DMS79 (cell line): Measurements from ENCODE around the gene AP1M1.

ENCODE experiments used
- DNase-seq: peaks from one replicate; lab custom pipeline; 2025; lab: John Stamatoyannopoulos, UW

The AP1M1 gene

DNA sequence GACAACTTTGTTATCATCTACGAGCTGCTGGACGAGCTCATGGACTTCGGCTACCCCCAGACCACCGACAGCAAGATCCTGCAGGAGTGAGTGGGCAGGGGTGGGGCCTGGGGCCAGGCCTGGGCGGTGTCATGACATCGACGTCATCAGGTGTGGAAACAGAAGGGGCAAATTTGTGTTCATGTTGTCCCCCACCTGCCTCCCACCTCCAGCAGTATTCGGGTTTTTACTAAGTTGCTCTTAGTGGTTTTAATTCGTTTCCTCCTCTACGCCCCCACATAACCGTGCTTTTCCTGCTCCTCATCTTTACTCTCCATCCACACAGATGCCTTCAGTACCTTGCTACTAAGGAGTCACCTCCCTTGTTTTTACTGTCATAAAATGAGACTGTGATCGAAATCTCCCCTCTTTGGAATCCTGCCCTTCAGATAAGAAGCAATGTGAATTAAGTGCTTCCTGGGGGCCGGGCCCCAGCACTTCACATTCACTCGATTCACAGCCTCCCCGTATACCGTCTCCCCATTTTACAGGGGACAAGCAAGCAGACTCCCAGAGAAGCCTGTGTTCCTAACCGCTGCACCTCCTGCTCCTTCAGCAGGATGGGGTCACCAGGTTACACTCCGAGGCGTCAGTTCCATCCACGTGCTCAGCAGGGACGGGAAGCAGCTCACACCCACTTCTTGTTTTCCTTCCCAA is 10.5 kb downstream of the AP1M1 start:
- DNase-seq: no peak

DNA sequence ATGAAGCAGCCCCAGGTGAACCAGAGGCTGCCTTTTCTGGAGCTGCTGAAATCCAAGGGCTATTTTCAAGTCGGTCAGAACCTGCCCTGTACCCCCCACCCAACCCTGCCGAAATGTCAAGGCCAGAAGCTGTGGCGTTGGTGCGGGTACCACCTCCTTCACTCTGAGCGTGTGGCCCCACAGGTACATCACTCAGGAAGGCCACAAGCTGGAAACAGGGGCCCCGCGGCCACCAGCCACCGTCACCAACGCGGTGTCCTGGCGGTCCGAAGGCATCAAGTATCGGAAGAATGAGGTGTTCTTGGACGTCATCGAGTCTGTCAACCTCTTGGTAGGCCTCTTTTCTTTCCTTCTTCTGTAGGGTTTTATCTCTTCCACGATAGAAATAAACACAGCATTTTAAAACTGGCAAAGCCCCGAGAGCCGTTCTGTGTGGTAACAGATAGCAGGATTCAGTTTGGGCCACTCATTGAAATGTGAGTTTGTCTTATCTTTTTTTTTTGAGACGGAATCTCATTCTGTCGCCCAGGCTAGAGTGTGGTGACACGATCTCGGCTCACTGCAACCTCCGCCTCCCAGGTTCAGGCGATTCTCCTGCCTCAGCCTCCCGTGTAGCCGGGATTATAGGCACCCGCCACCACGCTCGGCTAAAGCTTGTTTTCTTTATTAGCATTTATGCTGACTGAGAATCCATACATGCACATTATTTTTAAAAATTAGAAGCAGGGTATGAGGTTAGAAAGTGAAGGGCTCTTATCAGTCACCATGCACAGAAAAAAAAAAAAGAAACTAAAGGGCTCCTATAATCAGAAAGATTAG is 11.3 kb downstream of the AP1M1 start:
- DNase-seq: peak; percentile 75

DNA sequence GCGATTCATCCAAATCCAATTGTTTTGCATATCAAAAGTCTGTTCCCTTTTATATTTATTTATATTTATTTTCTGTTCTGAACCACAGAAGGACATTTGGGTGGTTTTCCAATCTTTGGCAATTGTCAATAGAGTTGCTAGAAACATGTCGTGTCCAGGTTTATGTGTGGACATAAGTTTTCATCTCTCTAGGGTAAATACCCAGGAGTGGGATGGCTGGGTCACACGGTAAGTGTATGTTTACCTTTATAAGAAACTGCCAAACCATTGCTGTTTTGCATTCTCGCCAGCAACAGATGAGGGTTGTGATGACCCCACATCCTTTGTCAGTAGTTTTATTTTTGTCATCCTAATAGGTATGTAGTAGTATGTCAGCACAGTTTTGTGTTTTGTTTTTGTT is 12.5 kb downstream of the AP1M1 start:
- DNase-seq: no peak

DNA sequence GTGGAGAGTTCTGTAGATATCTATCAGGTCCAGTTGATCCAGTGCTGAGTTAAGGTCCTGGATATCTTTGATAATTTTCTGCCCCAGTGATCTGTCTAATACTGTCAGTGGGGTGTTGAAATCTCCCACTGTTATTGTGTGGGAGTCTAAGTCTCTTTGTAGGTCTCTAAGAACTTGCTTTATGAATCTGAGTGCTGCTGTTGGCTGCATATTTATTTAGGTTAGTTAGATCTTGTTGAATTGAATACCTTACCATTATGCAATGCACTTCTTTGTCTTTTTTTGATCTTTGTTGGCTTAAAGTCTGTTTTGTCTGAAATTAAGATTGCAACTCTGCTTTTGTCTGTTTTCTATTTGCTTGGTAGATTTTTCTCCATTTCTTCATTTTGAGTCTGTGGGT is 15.4 kb downstream of the AP1M1 start:
- no peak for DNase-seq

DNA sequence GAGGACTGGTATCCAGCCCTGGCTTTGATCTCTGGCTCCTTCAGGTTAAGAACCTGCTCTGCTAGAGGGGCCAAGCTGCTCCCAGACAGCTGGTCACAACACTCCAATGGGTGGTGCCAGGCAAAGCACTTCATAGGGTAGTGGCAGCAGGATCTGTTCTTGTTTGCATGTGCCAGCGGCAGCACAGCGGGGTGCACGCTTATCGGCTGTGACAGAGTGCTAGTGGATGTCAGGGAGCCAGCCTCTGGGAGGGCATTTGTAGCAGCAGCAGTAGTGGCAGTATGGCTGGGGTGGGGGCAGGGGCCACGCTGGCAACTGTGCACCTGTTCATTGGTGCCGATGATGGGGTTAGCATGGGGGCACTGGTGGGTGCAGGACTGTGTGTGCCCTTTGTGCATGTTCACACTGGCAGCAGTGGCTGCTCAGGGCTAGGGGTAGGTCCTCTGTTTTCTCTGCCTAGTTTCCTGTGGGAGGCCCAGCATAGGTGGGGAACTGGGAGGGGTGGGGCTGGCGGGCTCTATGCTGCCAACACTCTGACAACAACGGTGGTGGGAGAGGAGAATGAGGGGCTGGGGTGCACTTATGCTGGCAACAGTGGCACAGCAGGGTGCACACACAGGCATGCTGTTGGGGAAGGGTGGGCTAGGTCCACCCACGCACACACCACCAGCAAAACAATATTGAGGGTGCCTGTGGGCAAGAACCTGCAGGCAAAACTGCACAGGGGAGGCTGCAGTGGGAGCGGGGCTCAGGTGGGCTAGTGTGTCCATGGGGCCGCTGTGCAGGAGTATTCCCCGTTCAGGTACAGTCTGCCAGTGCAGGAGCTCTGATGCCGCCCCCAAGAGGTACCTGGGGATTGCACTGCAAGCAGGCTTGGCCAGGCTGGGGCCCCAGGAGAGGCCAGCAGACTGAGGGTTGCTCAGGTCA is 19.3 kb downstream of the AP1M1 start:
- peak; percentile 91 for DNase-seq

DNA sequence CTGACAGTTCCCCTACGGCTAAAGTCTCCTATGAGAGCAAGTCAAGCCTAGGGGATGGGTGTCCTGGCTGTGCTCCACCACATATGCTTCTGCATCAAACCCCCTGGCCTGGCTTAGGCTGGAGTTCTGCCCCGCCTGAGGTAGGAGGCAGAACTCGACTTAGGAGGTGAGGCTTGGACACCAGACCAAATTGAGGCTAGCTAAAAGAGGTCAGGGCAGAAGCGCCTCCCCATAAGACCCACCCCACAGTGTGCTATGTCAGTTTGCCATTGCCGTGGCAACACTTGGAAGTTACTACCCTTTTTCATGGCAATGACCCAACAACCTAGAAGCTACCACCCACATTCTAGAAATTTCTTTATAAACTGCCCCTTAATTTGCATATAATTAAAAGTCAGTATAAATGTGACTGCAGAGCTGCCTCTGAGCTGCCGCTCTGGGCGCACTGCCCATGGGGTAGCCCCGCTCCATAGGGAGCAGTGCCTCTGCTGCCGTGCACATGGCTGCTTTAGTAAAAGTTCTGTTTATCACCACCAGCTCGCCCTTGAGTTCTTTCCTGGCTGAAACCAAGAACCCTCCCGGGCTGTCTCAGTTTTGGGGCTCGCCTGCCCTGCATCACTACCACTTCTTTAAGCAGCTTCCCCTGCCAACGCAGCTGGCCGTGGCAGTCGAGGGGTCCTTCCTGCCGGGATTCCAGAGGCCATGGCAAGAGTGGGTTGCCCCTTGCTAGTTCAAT is 20.2 kb downstream of the AP1M1 start:
- DNase-seq: no peak

DNA sequence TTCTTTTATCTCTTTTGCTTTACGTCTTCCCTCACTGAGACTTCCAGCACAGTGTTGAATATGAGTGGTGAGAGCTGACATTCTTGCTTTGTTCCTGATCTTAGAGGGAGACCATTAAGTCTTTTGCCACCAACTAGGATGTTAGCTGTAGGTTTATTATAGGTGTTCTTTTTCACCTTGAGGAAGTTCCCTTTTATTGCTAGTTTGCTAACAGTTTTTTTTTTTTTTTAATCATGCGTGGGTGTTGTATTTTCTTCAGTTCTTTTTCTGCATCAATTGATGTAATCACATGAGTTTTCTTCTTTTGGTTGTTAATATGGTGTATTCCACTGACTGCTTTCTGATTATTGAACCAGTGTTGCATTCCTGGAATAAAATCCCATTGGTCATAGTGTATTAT is 21.1 kb downstream of the AP1M1 start:
- DNase-seq: no peak

DNA sequence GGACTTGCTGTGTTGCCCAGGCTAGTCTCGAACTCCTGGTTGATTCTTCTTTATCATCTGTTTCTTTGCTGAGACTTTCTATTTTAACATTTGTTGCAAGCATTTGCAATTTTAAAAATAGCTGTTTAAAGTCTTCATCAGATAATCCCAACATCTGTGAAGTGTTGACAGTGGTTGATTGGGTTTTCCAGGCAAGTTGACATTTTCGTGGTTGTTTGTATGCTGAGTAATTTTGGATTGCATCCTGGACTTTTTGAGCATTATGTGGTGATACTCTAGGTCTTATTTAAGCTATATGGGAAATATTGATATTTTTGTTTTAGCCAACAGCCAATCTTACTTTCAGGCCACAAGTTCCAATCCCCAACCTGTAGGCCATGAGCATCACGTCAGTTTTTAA is 25.1 kb downstream of the AP1M1 start:
- no peak for DNase-seq

DNA sequence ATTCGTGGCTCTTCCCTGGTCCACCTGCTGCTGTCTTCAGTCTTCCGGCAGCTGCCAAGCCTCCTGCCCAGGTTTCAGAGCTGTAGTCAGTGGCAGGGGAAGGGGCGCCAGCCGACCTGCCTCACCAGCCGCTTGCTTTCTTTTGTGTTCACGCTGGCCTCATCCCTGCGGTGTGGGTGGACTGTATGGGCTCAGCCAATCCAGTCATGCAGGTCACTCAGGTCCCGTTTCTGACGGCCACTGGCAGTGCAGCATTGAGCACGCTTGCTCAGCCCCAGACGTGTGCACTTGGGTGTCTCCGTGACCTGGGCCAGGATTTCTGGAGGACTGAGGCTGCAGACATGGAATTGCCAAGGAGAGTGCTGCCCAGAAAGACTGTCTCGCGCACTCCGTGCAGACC is 26.0 kb downstream of the AP1M1 start:
- no peak for DNase-seq

DNA sequence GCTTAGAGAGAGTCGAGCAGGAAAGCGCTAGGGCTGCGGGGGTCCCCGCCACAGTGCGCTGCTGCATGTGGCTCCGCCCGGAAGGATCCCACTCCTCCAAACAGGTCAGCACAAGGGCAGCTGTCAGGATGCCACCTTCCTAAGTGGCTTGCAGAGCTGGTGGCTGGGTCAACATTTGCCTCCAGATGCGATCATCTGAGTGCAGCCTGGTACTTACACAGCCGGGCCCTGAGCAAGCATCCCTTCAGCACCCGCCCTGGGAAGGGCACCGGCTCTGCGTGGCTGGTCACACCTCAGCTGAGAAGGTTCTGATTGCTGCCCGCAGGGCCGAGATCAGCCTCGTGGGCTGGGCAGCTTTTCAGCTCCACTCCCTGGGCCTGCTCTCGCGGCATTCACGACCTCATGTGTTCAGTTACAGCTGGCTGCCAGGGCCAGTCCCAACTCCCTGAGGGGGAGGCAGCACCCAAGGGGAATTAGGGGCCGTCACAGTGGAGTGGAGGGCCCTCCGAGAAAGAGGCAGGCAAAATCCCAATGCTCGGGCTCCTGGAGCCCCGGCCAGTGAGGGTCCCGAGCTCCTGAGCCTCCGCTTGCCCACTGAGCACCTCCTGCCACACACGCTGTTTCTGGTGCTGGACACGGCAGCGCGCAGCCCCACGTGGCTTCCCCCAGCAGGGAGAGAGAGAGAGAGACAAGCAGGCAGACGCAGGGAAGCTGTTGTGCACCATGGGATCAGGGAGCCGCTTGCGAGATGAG is 26.8 kb downstream of the AP1M1 start:
- no peak for DNase-seq

DNA sequence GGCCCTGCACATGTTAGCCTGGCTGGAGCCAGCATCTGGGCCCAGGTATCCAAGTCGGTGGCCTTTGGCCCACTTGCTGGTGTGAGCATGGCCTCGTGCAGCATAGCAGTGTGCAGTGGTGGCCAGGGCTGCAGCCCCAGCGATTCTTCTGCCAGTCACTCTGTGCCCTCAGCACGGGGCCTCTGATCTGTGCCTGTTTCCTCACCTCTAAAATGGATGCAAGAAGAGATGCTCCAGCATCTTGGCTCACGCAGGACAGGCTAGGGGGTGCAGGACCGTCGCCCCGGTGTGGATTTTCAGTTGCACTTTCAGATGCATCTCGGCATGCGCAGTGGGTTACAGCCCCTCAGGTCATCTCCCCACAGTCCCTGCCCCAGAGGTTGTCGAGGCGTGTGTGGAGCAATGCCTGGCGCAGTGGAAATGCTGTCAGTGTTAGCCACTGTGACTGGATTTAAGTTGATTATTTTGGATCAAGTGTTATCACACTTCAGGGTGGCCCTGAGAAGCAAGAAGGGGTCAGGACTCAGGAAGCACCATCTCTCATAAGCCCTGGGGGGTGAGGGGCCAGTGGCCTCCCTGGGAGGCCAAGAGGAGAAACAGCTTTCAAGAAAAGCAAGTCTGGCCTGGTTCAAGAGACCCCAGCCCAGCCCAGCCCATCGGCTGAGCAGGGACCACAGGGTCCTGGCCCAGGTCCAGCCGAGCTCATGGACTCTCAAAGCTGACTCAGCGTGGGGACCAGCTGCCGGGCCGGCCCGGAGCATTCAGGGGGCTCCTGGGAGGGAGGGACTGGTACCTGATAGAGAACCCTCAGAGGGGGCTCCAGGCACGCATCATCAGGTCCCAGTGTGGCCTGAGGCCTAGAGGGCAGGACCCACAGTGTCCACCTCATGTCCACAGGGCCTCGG is 27.8 kb downstream of the AP1M1 start:
- DNase-seq: no peak

DNA sequence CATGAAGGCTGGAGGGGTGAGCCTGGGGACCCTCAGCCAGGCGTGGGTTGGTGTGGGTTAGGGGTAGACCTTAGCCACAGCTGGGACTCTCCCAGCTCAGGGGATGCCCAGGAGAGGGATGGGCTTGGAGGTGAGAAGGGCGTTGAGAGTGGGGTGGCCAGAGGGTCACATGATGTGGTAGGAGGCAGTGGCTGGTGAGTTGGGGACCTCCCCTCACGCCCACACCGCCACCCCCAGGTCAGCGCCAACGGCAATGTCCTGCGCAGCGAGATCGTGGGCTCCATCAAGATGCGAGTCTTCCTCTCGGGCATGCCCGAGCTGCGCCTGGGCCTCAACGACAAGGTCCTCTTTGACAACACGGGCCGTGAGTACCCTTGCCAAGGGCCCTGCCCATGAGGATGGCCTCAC is 28.5 kb downstream of the AP1M1 start:
- DNase-seq: no peak

DNA sequence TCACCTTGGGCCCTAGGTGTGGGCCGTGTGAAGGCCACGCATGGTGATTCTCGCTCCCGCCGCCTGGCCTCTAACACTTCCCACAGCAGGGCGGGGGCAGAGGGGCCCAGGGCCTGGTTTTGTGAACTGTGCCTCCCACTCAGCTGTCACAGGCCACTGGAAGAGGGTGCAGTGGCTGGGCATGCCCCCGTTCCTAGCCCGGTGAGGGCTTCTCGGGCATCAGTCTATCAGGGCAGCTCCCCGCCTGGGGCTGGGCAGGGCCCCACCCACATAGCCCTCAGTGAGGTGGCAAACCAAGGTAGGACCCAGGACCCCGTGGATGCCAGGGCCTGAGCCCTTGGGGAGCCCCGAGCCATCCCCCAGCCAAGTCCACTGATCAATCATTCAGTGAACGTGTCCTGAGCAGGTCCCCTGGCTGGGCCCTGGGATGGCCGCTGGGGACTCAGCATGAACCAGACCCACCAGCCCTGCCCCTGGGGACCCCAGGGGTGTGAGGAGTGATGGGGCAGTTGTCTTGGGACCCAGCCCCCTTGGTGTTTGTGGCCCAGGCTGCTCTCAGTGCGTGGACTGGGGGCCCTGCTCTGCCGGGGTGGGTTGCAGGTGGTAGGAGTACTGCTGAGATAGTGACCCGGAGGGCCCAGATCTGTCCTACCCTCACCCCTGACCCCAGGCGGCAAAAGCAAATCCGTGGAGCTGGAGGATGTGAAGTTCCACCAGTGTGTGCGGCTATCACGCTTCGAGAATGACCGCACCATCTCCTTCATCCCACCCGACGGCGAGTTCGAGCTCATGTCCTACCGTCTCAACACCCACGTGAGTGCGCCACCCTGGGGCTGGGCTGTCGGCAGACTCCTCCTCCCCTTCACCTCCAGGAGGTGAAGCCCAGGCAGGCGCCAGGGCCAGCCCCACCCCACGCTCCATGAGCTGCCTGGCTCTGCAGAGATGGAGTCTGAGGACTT is 29.4 kb downstream of the AP1M1 start:
- no peak for DNase-seq

DNA sequence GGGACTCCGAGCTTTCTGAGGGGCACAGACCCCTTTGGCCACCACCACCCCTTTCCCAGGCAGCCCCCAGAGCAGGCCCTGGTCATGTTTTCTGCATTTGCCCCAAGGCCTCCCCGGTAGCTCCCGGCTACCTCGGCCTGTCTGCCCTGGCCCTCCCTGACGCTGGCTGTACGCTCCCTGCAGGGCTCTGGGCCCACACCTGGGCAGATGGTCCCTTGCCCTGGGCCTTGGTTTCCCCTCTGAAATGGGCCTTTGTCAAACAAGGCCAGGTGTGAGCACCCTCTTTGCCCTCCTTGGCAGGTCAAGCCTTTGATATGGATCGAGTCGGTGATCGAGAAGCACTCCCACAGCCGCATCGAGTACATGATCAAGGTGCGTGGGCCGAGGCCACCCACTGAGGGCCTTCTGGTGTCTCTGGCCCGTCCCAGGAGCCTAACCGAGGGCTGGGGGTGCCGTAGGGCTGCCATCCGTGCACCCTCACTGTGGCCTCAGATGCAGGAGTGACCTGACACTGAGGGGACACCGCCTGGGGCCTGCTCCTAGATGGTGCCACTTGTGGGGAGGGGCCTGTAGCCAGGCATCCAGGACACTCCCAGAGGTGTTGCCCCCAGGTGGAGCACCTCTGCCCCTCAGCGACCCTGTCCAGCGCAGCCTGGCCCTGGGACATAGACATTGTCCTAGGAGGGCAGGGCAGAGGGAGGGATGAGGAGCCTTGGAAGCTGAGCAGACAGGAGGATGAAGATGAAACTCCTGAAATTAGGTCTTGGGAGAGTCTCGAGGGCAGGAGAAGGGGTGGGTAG is 30.3 kb downstream of the AP1M1 start:
- no peak for DNase-seq

DNA sequence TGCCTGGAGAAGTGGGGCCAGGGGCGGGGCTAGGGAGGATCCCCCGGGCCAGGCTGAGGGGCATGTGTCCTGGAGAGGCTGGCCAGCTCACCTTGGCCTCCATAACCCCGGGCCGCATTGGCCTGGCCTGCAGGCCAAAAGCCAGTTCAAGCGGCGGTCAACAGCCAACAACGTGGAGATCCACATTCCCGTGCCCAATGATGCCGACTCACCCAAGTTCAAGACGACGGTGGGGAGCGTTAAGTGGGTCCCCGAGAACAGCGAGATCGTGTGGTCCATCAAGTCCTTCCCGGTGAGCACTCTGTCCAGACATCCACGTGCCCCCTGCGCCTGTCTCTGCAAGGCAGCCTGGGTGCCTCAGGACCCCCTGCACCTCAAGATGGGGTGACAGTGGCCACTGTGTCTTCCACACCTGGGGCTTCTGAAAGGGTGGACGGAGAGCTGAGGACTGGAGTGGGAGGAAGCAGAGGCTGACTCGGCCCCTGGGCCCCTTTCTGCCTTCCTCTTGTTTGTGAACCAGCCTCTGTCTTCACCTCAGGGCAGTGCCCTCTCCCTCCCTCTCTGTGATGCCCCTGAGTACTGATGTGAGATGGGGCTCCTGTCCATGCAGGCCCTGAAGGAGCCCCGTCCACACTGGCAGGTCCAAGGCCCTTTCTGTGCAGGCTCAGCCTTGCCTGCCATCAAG is 31.1 kb downstream of the AP1M1 start:
- no peak for DNase-seq

DNA sequence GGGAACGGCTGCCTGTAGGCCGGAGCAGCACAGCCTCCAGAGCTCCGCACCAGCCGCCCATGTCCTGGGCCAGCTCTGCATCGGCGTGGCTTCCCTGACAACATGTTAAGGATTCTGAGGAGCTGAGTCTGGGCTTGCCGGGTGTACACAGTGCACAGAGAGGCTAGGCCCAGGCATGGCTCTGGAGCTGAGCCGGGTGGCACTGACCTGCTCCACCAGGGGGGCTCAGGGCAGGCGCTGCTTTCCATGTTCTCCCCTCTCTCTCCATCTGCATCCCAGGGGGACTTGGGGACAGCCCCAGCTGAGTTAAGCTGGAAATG is 31.6 kb downstream of the AP1M1 start:
- no peak for DNase-seq

DNA sequence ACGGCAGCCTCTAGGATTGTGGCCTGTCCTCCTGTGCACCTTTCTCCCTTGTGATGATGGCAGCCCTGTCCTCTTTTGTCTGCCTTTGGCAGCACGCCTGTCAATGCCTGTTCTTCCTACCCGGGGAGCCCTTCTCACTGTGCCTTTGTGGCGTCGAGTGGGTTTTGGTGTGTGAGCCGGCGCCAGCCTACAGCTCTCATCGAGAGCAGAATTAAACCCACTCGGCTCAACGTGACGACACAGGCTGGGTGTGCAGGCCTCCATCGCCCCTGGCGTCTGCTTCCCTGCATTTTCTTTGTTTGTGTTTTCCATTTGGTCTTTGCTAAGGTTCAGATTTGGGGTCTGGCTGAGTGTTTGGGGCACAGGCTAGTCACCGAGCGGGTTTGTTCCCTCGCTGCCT is 34.4 kb downstream of the AP1M1 start:
- DNase-seq: no peak

DNA sequence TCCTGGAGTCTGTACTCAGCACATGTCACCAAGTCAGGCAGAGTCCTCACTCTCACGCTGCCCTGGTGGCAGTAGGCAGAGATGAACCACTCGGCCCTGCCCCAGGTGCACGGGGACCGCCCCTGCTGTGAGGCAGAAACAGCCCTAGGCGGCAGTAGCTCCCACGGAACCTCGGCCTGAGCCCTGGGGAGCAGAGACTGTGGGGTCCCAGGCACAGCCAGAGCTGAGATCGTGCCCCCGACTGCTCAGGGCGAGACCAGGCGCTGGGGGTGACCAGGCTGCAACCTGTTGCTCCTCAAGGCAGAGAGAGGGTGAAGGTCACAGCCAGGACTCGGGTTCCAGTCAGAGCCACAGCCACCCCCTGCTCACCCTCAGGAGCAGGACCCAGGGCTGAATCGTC is 34.9 kb downstream of the AP1M1 start:
- DNase-seq: no peak
